ENCODE data around the gene XXYLT1.

Gene XXYLT1

GRCh38 chr3:195241592-195242355, 29.2 kb downstream of the XXYLT1 start:
- H3K9me3 ChIP-seq (ENCODE audit: insufficient read depth, low read length): peaks cover 7% of the 10 kb centered on the region; the same call in 1 of the 2 replicates
- no peak for TF ChIP-seq ZNF274 (IDR thresholded peaks at IDR 0.05; ENCODE audit: low read depth, low read length)
- no peak for TF ChIP-seq SUZ12 (IDR thresholded peaks at IDR 0.05; ENCODE audit: extremely low read depth, insufficient read depth, insufficient read length)
- TF ChIP-seq YY1 (IDR thresholded peaks at IDR 0.05; ENCODE audit: insufficient read depth, insufficient read length): no peak
- DNase-seq (ENCODE audit: low read depth, low spot score): no peak

DNA sequence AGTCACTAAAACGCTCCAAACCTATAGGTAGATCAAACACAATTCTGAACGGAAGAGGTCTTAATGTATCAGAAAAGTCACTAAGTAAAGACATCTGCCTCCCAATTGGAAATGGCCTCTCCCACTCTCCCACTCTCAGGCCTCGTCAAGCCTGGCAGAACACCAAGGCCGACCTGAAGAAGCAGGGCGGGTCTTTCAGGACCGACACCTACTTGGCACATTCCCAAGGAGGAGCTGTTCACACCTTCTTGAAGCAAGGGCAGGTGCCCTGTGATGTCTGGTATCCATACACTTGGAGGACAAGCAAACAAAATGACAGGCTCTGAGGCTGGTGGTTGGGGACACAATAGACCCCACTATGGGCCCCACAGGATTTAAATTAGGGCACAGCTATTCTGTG, 30.0 kb downstream of the XXYLT1 start:
- Histone ChIP-seq H3K4me3 (ENCODE audit: insufficient read length, low read depth) (no peak overlapping the region), H3K9me3 (ENCODE audit: insufficient read depth, low read length) (peaks cover 12% of the 10 kb centered on the region; the same call in 1 of the 2 replicates), H3K27me3 (ENCODE audit: insufficient read depth, insufficient read length) (no peaks in the 10 kb centered on the region), H3K4me1 (ENCODE audit: insufficient read depth, insufficient read length) (peaks cover 5% of the 10 kb centered on the region), H3K36me3 (ENCODE audit: insufficient read depth, insufficient read length, low read length) (peaks cover 27% of the 10 kb centered on the region), H3K9ac (ENCODE audit: insufficient read length, low read depth) (no peak overlapping the region)
- DNase-seq (ENCODE audit: low read depth, low spot score): no peak
- TF ChIP-seq SUZ12 (IDR thresholded peaks at IDR 0.05; ENCODE audit: extremely low read depth, insufficient read depth, insufficient read length) (no peak), ZNF274 (IDR thresholded peaks at IDR 0.05; ENCODE audit: low read depth, low read length) (no peak), YY1 (IDR thresholded peaks at IDR 0.05; ENCODE audit: insufficient read depth, insufficient read length) (no peak)

More at GRCh38 chr3:195241592-195242355, 29.2 kb downstream of the XXYLT1 start:
- Histone ChIP-seq H3K9ac (ENCODE audit: insufficient read length, low read depth) (no peak overlapping the region), H3K36me3 (ENCODE audit: insufficient read depth, insufficient read length, low read length) (peaks cover 26% of the 10 kb centered on the region), H3K4me3 (ENCODE audit: insufficient read length, low read depth) (no peak overlapping the region), H3K27me3 (ENCODE audit: insufficient read depth, insufficient read length) (no peaks in the 10 kb centered on the region), H3K4me1 (ENCODE audit: insufficient read depth, insufficient read length) (peaks cover 5% of the 10 kb centered on the region)

- no peak overlapping the region for H3K4me3 ChIP-seq (ENCODE audit: insufficient read length, low read depth)
- TF ChIP-seq SUZ12 (IDR thresholded peaks at IDR 0.05; ENCODE audit: extremely low read depth, insufficient read depth, insufficient read length): no peak
- TF ChIP-seq YY1 (IDR thresholded peaks at IDR 0.05; ENCODE audit: insufficient read depth, insufficient read length): no peak
- TF ChIP-seq ZNF274 (IDR thresholded peaks at IDR 0.05; ENCODE audit: low read depth, low read length): no peak
- H3K9me3 ChIP-seq (ENCODE audit: insufficient read depth, low read length): peaks cover 12% of the 10 kb centered on the region; the same call in 1 of the 2 replicates
- peaks cover 5% of the 10 kb centered on the region for H3K4me1 ChIP-seq (ENCODE audit: insufficient read depth, insufficient read length)
- DNase-seq (ENCODE audit: low read depth, low spot score): no peak
- no peak overlapping the region for H3K9ac ChIP-seq (ENCODE audit: insufficient read length, low read depth)
- peaks cover 25% of the 10 kb centered on the region for H3K36me3 ChIP-seq (ENCODE audit: insufficient read depth, insufficient read length, low read length)
- no peaks in the 10 kb centered on the region for H3K27me3 ChIP-seq (ENCODE audit: insufficient read depth, insufficient read length)
These were observed 30.7 kb downstream of the XXYLT1 start for GRCh38 chr3:195240171-195240701.

- Histone ChIP-seq H3K4me1 (ENCODE audit: insufficient read depth, insufficient read length) (peaks cover 5% of the 10 kb centered on the region), H3K9me3 (ENCODE audit: insufficient read depth, low read length) (peaks cover 12% of the 10 kb centered on the region; the same call in 1 of the 2 replicates), H3K36me3 (ENCODE audit: insufficient read depth, insufficient read length, low read length) (peaks cover 25% of the 10 kb centered on the region), H3K9ac (ENCODE audit: insufficient read length, low read depth) (no peak overlapping the region), H3K27me3 (ENCODE audit: insufficient read depth, insufficient read length) (no peaks in the 10 kb centered on the region), H3K4me3 (ENCODE audit: insufficient read length, low read depth) (no peak overlapping the region)
- TF ChIP-seq SUZ12 (IDR thresholded peaks at IDR 0.05; ENCODE audit: extremely low read depth, insufficient read depth, insufficient read length) (no peak), ZNF274 (IDR thresholded peaks at IDR 0.05; ENCODE audit: low read depth, low read length) (no peak), YY1 (IDR thresholded peaks at IDR 0.05; ENCODE audit: insufficient read depth, insufficient read length) (no peak)
- DNase-seq (ENCODE audit: low read depth, low spot score): no peak
These were observed 31.8 kb downstream of the XXYLT1 start for GRCh38 chr3:195239121-195239520.

- H3K4me3 ChIP-seq (ENCODE audit: insufficient read length, low read depth): no peak overlapping the region
- peaks cover 12% of the 10 kb centered on the region; the same call in 1 of the 2 replicates for H3K9me3 ChIP-seq (ENCODE audit: insufficient read depth, low read length)
- no peaks in the 10 kb centered on the region for H3K27me3 ChIP-seq (ENCODE audit: insufficient read depth, insufficient read length)
- peaks cover 25% of the 10 kb centered on the region for H3K36me3 ChIP-seq (ENCODE audit: insufficient read depth, insufficient read length, low read length)
- H3K4me1 ChIP-seq (ENCODE audit: insufficient read depth, insufficient read length): peaks cover 5% of the 10 kb centered on the region
- no peak for DNase-seq (ENCODE audit: low read depth, low spot score)
- no peak for TF ChIP-seq SUZ12 (IDR thresholded peaks at IDR 0.05; ENCODE audit: extremely low read depth, insufficient read depth, insufficient read length)
- no peak for TF ChIP-seq YY1 (IDR thresholded peaks at IDR 0.05; ENCODE audit: insufficient read depth, insufficient read length)
- no peak for TF ChIP-seq ZNF274 (IDR thresholded peaks at IDR 0.05; ENCODE audit: low read depth, low read length)
- H3K9ac ChIP-seq (ENCODE audit: insufficient read length, low read depth): no peak overlapping the region
These were observed 32.3 kb downstream of the XXYLT1 start for GRCh38 chr3:195238586-195239118.

DNA sequence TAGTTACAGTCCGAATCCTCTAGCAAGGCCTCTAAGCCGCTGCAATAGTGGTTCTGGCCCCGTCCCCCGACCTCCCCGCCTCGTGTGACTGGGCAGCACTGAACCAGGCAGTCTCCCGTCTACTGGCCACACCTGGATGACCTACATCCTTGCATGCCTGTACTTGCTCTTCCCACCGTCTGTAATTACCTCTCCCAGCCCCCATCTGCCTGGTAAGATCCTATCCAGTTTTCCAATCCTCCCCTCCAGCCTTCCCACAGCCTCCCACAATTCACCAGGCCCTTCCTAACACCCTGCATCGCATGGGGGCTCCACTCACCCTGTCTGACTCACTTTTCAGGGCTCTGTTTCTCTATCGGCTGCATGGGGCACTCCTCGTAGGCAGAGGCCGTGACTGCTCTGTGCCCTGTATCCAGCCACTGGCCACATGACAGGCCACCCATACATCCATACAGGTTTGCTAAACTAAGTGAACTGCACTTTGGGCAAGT, 32.8 kb downstream of the XXYLT1 start:
- Histone ChIP-seq H3K4me3 (ENCODE audit: insufficient read length, low read depth) (no peak overlapping the region), H3K36me3 (ENCODE audit: insufficient read depth, insufficient read length, low read length) (peaks cover 25% of the 10 kb centered on the region), H3K9ac (ENCODE audit: insufficient read length, low read depth) (no peak overlapping the region), H3K9me3 (ENCODE audit: insufficient read depth, low read length) (peaks cover 12% of the 10 kb centered on the region; the same call in 1 of the 2 replicates), H3K4me1 (ENCODE audit: insufficient read depth, insufficient read length) (peaks cover 5% of the 10 kb centered on the region), H3K27me3 (ENCODE audit: insufficient read depth, insufficient read length) (no peaks in the 10 kb centered on the region)
- no peak for DNase-seq (ENCODE audit: low read depth, low spot score)
- no peak for TF ChIP-seq ZNF274 (IDR thresholded peaks at IDR 0.05; ENCODE audit: low read depth, low read length)
- TF ChIP-seq SUZ12 (IDR thresholded peaks at IDR 0.05; ENCODE audit: extremely low read depth, insufficient read depth, insufficient read length): no peak
- no peak for TF ChIP-seq YY1 (IDR thresholded peaks at IDR 0.05; ENCODE audit: insufficient read depth, insufficient read length)
